ENCODE results near the gene ALG5.

DNA sequence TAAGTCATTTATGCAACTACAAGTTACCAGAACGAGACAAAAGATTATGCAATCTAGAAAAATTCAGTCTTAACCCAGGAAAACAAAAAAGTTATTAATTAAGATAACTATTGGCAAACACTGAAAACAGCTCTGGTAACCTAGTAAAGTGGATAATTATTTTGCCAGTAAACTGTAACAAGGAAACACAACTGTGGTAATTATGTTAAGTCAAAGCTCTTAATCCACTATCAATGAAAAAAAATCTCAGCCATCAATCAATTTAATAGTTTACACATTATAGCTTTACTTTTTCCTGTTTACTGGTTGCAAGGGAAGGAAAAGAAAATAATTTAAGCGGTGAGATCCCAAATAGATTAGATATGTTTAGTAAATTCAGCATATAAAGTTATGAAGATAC is 12.6 kb upstream of the ALG5 start:
- TF ChIP-seq, protein P1, sequence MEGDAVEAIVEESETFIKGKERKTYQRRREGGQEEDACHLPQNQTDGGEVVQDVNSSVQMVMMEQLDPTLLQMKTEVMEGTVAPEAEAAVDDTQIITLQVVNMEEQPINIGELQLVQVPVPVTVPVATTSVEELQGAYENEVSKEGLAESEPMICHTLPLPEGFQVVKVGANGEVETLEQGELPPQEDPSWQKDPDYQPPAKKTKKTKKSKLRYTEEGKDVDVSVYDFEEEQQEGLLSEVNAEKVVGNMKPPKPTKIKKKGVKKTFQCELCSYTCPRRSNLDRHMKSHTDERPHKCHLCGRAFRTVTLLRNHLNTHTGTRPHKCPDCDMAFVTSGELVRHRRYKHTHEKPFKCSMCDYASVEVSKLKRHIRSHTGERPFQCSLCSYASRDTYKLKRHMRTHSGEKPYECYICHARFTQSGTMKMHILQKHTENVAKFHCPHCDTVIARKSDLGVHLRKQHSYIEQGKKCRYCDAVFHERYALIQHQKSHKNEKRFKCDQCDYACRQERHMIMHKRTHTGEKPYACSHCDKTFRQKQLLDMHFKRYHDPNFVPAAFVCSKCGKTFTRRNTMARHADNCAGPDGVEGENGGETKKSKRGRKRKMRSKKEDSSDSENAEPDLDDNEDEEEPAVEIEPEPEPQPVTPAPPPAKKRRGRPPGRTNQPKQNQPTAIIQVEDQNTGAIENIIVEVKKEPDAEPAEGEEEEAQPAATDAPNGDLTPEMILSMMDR (IDR thresholded peaks at IDR 0.05 in 4 of 5, conservative IDR thresholded peaks at IDR 0.05 in 1 of 5), result no peak
- no peak for TF ChIP-seq POLR2A (IDR thresholded peaks at IDR 0.05)

Data from gastrocnemius medialis (tissue), 4 donors.